ENCODE data around the gene LMX1A. TPM values are rescaled to one million over a fixed set of nuclear protein-coding genes. Genes with fewer than 3 reads are reported as not detected.

Gene LMX1A
- total RNA-seq, 1 donor from 2014 or later = not detected

DNA sequence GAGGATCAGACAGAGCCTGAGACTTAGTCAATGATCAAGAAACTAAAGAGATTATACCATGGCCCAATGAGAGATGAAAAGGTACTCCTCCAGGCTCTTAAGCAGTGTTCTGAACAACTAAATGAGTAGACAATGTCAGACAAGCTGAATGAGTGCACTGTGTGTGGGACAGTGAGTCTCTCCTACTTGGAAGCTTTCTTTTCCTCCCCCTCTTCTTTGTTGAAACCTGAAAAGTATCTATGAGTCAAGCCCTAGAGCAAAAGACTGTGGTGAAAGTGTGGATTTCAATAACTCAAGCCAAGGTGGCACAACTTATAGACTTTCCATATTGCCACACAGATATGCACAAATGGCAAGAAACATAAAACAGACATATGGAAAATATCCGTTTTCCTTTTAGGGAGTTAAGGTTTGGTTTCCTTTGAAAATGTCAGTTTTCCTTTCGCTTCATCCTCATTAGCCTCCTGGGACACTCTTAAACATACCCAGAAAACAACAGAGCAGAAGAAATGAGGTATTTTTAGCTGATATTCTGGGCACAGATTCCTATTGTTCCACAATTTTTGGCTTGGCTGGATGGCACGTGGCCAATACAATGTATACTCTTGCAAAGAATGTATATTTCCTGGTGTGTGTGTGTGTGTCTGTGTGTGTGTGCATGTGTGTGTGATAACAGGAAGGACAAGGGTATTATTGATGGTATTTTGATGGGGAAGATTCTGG, 96.6 kb downstream of the LMX1A start:
- intact Hi-C loops (cut with micrococcal nuclease) = no loop called here
- Mint-ChIP-seq H3K27ac (no peak overlapping the region), H3K36me3 (ENCODE audit: low read depth) (no peaks in the 10 kb centered on the region), H3K9me3 (no peaks in the 10 kb centered on the region), H3K27me3 (ENCODE audit: insufficient read depth) (peaks cover 4% of the 10 kb centered on the region), H3K4me1 (ENCODE audit: low read depth) (no peaks in the 10 kb centered on the region), H3K4me3 (no peak overlapping the region)
- DNase-seq (ENCODE audit: low spot score) = no peak

DNA sequence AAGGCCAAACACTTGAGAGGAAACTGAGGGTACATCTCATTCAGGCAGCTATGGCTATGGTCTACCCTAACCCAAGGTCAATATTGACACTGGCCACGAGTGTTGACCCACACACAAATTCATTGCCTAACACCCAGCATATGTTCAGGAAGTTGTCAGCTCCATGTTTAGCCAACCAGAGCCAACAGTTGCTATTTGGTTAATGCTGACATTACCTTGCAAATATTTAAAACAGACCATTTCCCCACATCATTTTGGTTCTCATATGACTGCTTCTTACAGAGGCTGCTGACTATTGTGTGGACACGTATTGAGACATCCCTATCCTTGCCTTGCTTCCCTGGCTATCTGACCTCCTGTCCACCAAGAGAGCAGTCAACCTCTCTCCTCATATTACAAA, 97.3 kb downstream of the LMX1A start:
- no peak overlapping the region for H3K27ac Mint-ChIP-seq
- no peaks in the 10 kb centered on the region for H3K4me1 Mint-ChIP-seq (ENCODE audit: low read depth)
- H3K27me3 Mint-ChIP-seq (ENCODE audit: insufficient read depth) = peaks cover 4% of the 10 kb centered on the region
- intact Hi-C loops (cut with micrococcal nuclease) = no loop called here
- no peaks in the 10 kb centered on the region for H3K9me3 Mint-ChIP-seq
- H3K36me3 Mint-ChIP-seq (ENCODE audit: low read depth) = no peaks in the 10 kb centered on the region
- no peak overlapping the region for H3K4me3 Mint-ChIP-seq
- no peak for DNase-seq (ENCODE audit: low spot score)

DNA sequence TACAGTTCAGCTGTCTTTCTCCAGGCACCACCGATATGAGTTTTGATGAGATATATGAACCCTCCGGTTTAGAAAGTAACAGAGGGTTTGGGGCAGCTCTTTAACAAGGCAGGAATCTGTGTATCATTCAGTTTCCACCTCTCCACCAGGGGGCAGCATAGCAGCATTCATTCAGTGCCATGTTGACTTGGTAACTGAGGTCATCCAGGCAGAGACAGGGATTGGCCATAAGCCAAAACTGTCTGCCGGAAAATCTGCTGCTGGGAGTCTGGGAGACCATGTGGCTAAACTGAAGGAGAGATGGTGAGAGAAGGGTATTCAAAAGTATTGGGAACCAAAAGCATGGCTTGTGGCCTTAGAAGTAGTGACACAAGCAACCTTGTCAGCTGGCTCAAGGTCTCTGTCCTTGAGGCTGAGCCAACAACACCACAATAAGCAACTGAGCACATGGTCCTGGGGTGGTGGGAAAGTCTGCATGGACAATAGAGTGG, 98.5 kb downstream of the LMX1A start:
- H3K27ac Mint-ChIP-seq = no peak overlapping the region
- intact Hi-C loops (cut with micrococcal nuclease) = no loop called here
- H3K9me3 Mint-ChIP-seq = no peaks in the 10 kb centered on the region
- H3K4me3 Mint-ChIP-seq = no peak overlapping the region
- no peaks in the 10 kb centered on the region for H3K36me3 Mint-ChIP-seq (ENCODE audit: low read depth)
- H3K27me3 Mint-ChIP-seq (ENCODE audit: insufficient read depth) = peaks cover 4% of the 10 kb centered on the region
- DNase-seq (ENCODE audit: low spot score) = peak; percentile 2
- no peaks in the 10 kb centered on the region for H3K4me1 Mint-ChIP-seq (ENCODE audit: low read depth)

DNA sequence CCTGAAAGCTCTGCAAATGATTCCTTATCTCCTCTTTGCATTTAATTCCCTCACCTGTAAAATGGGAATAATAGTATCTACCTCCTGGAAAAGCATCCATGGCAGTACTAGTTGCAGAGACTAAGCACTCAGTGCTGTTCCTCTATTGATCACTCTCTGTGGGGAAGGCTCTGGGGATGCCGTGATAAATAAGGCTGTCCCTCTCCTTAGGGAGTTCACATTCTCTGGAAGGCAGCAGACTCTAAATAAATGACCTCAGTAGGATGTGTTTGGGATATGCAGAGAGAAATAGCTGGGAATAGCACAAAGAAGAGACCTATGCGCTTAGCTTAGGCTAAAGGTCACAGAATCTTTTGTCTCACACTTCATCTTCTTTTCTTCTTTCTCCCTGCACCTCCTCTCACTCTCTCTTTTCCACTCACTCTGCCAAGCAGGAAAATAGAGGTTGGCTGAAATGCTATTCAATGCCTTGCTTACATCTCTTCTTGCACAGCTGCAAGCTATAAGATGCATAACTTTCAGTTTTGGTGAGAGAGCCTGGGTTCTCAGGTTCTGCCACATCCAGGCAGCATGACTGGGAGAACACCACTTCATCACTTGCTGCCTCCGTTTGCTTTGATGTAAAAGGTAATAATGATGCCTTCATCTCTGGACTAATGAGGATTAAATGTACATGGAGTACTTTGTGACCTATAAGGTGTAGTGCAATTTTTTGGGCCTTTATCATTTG, 101.5 kb downstream of the LMX1A start:
- no peak for DNase-seq (ENCODE audit: low spot score)
- Mint-ChIP-seq H3K36me3 (ENCODE audit: low read depth) (no peaks in the 10 kb centered on the region), H3K27me3 (ENCODE audit: insufficient read depth) (peaks cover 4% of the 10 kb centered on the region), H3K4me1 (ENCODE audit: low read depth) (no peaks in the 10 kb centered on the region), H3K4me3 (no peak overlapping the region), H3K27ac (no peak overlapping the region), H3K9me3 (no peaks in the 10 kb centered on the region)
- intact Hi-C loops (cut with micrococcal nuclease) = no loop called here

DNA sequence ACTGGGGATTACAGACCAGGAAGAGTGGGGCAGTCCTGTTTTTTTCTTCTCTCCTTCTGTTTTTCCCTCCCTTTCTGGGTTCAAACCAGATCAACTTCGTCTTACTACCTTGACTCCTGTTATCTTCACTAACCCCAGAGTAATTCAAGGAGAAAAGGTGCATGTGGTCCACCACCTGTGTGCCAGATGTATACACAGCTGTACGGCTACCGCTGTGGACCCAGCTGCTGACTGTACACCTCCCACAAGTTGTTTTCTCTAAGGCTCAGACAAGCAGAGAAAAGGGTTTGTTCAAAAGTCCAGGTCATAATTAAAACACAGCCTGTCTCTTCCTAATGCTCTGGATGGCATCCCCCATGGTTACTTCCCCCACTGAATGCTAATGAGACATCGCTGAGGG, 102.1 kb downstream of the LMX1A start:
- H3K4me1 Mint-ChIP-seq (ENCODE audit: low read depth) = no peaks in the 10 kb centered on the region

DNA sequence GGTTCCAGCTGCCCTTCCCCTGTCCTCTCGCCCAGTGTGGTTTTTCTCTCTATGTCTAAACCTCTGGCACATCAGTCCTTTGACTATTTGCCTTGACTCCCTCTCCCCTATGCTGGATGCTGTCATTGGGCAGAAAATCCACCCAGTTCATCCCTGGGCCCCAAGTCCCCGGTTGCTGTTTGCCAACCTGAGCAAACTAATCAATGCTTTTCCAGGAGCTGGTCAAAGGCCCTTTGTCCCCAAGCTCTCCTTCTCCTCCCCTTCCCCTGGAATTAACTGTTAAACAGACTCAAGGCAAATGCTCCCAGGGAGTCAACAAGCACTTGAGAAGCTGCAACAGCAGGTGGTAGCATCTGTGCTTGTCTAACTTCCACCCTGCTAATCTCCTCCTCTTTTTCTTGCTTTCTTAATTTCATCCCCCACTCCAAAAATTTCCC, 102.7 kb downstream of the LMX1A start:
- intact Hi-C loops (cut with micrococcal nuclease) = no loop called here
- H3K4me3 Mint-ChIP-seq = no peak overlapping the region
- H3K4me1 Mint-ChIP-seq (ENCODE audit: low read depth) = no peaks in the 10 kb centered on the region
- H3K9me3 Mint-ChIP-seq = no peaks in the 10 kb centered on the region
- H3K36me3 Mint-ChIP-seq (ENCODE audit: low read depth) = no peaks in the 10 kb centered on the region
- H3K27ac Mint-ChIP-seq = no peak overlapping the region
- DNase-seq (ENCODE audit: low spot score) = no peak
- peaks cover 4% of the 10 kb centered on the region for H3K27me3 Mint-ChIP-seq (ENCODE audit: insufficient read depth)

More for the DNA sequence above, 102.1 kb downstream of the LMX1A start:
- intact Hi-C loops (cut with micrococcal nuclease) = no loop called here
- Mint-ChIP-seq H3K4me3 (no peak overlapping the region), H3K27ac (no peak overlapping the region), H3K27me3 (ENCODE audit: insufficient read depth) (peaks cover 4% of the 10 kb centered on the region), H3K36me3 (ENCODE audit: low read depth) (no peaks in the 10 kb centered on the region), H3K9me3 (no peaks in the 10 kb centered on the region)
- DNase-seq (ENCODE audit: low spot score) = no peak

DNA sequence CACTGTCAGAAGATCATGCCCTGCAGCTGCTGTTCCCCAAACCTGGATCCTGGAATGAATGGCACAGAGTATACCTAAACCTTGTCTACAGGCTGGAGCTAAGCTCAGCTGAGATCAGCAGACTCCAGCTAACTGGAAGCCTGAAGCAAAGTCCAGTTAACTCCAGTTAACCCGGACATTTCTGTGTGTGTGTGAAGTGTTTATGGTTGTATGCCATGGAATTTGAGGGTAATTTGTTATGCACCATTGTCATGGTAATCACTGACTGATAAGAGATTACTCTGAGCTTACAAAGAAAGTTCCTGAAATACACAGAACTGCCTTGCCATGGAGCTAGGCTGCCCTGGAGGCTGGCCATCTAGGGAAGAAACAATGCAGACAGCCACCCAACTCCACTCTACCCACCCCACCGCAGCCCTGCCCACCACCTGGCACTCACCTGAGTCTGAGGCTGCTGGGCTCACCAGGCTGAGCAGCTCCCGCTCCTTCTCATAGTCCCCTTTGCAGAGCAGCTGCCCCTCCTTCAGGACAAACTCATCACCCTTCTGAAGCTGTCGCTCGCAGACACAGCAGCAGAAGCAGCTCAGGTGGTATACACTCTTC, 107.4 kb downstream of the LMX1A start:
- Mint-ChIP-seq H3K4me3 (no peak overlapping the region), H3K27me3 (ENCODE audit: insufficient read depth) (no peaks in the 10 kb centered on the region), H3K27ac (no peak overlapping the region), H3K4me1 (ENCODE audit: low read depth) (no peaks in the 10 kb centered on the region), H3K36me3 (ENCODE audit: low read depth) (no peaks in the 10 kb centered on the region), H3K9me3 (no peaks in the 10 kb centered on the region)
- no peak for DNase-seq (ENCODE audit: low spot score)
- intact Hi-C loops (cut with micrococcal nuclease) = no loop called here

DNA sequence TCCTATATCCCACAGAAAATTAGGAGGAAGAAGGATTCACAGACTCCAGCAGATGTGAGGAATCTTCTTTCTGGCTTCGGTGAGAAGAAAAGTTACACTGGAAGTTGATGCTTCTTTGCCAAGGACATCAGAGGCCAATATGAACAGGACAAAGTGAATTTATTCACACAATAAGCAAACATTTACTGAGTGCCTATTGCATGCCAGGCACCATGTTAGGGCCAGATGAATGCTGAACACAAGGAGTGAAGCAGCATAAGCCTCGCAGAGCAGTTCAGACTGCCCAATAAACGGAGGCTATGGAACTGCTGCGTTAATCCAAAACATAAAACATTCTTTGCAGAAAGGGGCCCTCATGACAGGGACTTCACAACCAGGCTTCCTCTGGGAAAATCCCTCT, 114.6 kb downstream of the LMX1A start:
- Mint-ChIP-seq H3K9me3 (no peaks in the 10 kb centered on the region), H3K4me1 (ENCODE audit: low read depth) (no peaks in the 10 kb centered on the region), H3K4me3 (no peak overlapping the region), H3K27ac (no peak overlapping the region), H3K27me3 (ENCODE audit: insufficient read depth) (peaks cover 20% of the 10 kb centered on the region), H3K36me3 (ENCODE audit: low read depth) (no peaks in the 10 kb centered on the region)
- DNase-seq (ENCODE audit: low spot score) = no peak
- intact Hi-C loops (cut with micrococcal nuclease) = no loop called here

DNA sequence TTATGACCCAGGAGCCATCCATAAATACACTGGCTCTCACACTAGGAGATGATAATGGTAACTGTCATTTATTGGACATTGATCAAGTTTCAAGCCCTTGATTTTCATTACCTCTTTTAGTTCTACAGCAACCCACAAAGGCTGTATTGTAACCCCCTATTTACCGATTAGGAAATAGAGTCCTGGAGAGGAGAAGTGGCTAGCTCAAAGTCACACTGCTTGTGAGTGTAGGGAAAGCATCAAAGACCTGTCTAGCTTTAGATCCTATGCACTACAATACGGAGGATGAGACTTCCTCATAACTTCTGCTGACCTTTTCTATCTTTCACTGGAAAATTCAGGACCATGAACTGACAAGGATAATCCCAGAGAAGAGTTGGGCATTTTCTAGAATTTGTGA, 115.2 kb downstream of the LMX1A start:
- H3K36me3 Mint-ChIP-seq (ENCODE audit: low read depth) = no peaks in the 10 kb centered on the region
- no peaks in the 10 kb centered on the region for H3K9me3 Mint-ChIP-seq
- H3K4me3 Mint-ChIP-seq = no peak overlapping the region
- intact Hi-C loops (cut with micrococcal nuclease) = no loop called here
- no peak for DNase-seq (ENCODE audit: low spot score)
- no peaks in the 10 kb centered on the region for H3K4me1 Mint-ChIP-seq (ENCODE audit: low read depth)
- H3K27ac Mint-ChIP-seq = no peak overlapping the region
- H3K27me3 Mint-ChIP-seq (ENCODE audit: insufficient read depth) = peaks cover 24% of the 10 kb centered on the region

DNA sequence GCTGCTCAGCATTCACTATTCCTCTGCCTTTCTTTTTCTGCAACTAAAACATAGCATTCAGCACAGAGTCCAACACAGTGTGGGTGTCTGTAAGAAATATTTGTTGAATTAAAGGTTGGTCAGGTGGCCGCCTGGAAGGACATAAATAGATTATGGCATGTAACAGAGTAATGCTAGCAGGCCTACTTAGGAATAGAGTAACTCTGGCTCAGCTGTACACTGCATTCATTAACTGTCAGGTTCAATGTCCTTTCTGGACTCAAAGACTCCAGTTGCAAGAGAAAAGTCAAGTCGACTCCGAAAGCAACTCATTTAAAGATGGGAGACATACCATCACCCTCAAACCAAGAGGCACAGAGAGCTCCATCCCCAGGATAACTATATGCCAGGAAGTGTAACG, 116.0 kb downstream of the LMX1A start:
- DNase-seq (ENCODE audit: low spot score) = no peak
- Mint-ChIP-seq H3K27me3 (ENCODE audit: insufficient read depth) (peaks cover 33% of the 10 kb centered on the region), H3K4me1 (ENCODE audit: low read depth) (no peaks in the 10 kb centered on the region), H3K27ac (no peak overlapping the region), H3K36me3 (ENCODE audit: low read depth) (no peaks in the 10 kb centered on the region), H3K4me3 (no peak overlapping the region), H3K9me3 (no peaks in the 10 kb centered on the region)
- intact Hi-C loops (cut with micrococcal nuclease) = no loop called here

DNA sequence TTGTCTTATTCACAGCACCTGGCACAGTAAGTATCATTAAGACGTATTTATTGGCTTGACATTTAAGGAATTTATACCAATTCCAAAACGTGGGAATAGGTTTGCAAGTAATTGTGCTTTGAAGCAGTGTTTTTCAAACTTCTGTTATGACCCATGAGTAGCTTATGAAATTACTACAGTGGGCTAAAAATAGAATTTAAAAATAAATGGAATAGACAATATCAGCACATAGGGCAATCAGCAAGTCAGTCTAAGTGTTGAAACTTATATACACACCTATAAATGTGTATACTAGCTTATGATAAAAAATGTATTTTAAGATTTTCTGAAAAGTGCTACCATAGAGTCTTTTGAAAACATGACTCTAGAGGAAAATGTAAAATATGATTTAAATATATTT, 116.6 kb downstream of the LMX1A start:
- H3K27ac Mint-ChIP-seq = no peak overlapping the region
- no peak overlapping the region for H3K4me3 Mint-ChIP-seq
- H3K4me1 Mint-ChIP-seq (ENCODE audit: low read depth) = no peaks in the 10 kb centered on the region
- intact Hi-C loops (cut with micrococcal nuclease) = loop anchor here (5.0 kb wide), 1 partner anchor 112 kb away; no protein-coding TSS in a partner anchor
- DNase-seq (ENCODE audit: low spot score) = no peak
- H3K27me3 Mint-ChIP-seq (ENCODE audit: insufficient read depth) = peaks cover 36% of the 10 kb centered on the region
- no peaks in the 10 kb centered on the region for H3K36me3 Mint-ChIP-seq (ENCODE audit: low read depth)
- H3K9me3 Mint-ChIP-seq = no peaks in the 10 kb centered on the region

DNA sequence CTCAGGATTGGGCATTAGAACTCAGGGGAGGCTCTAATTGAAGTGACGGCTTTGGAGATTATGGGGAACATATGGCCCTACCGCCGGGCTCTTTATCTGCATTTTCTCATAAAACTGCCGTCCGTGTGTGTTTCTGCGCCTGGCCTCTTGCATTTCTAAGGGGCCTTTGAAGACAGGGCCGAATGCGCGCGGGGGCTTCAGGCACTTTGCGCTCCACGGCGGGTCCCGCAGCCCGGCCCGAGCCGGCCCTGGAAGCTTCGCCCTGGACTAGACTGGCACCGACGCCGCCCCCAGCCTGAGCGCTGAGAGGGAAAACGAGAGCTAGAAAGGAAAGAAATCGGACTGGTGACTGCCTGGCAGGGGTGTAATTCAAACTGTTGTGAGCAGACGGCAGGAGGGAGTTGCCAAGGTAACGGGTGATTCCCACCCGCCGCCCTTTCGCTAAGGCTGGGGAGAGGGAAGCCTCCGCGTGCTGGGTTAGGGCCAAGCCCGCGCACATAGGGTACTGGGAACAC, 120.7 kb downstream of the LMX1A start:
- no peaks in the 10 kb centered on the region for H3K36me3 Mint-ChIP-seq (ENCODE audit: low read depth)
- H3K27ac Mint-ChIP-seq = no peak overlapping the region
- intact Hi-C loops (cut with micrococcal nuclease) = loop anchor here (5.0 kb wide), 1 partner anchor 116 kb away; no protein-coding TSS in a partner anchor
- no peaks in the 10 kb centered on the region for H3K9me3 Mint-ChIP-seq
- H3K4me3 Mint-ChIP-seq = no peak overlapping the region
- peaks cover 56% of the 10 kb centered on the region for H3K27me3 Mint-ChIP-seq (ENCODE audit: insufficient read depth)
- no peak for DNase-seq (ENCODE audit: low spot score)
- H3K4me1 Mint-ChIP-seq (ENCODE audit: low read depth) = no peaks in the 10 kb centered on the region

Data from activated T-helper 1 cell treated with anti-CD3 and anti-CD28 coated beads, Interleukin-12 subunit alpha, Interleukin-12 subunit beta, Interleukin-2, Interleukin-4 antibody, amounts not matched to agents 30 ng/mL and 10 ng/mL and 1 ng/mL, durations not matched to agents 14 hours and 24 hours and 36 hours (primary cell).